ENCODE measurements around the gene BCL7A.

Gene BCL7A

GRCh38 chr12:122078141-122079032, 56.7 kb downstream of the BCL7A start, which contains the start of gene MLXIP:
MLXIP (plus strand) TSS chr12:122078756; CDS start chr12:122078854, 98 bp downstream.
- Histone ChIP-seq H3K27ac (ENCODE audit: low read length) (peak within 1 kb of the TSS; percentile 75; the same call in 1 of the 2 replicates), H3K79me2 (ENCODE audit: low read length) (peaks cover 40% of the 10 kb centered on the region), H3K4me3 (ENCODE audit: low read length) (peak within 1 kb of the TSS; percentile 74), H3K36me3 (replicated peaks; ENCODE audit: insufficient read depth, low read length) (no peaks in the 10 kb centered on the region), H3K9me3 (replicated peaks; ENCODE audit: insufficient read depth, low read length) (no peaks in the 10 kb centered on the region), H3K9me2 (replicated peaks; ENCODE audit: insufficient read depth, low read length) (no peaks in the 10 kb centered on the region), H3K4me2 (ENCODE audit: low read depth, low read length) (peak within 1 kb of the TSS; percentile 87), H3K27me3 (replicated peaks; ENCODE audit: insufficient read depth, low read length) (no peaks in the 10 kb centered on the region), H3K9ac (ENCODE audit: low read length) (peak within 1 kb of the TSS; percentile 59), H4K20me1 (ENCODE audit: insufficient read depth, low read length) (no peaks in the 10 kb centered on the region), H2AFZ (ENCODE audit: low read length) (peak within 1 kb of the TSS; percentile 58), H3K4me1 (ENCODE audit: low read length) (peaks cover 8% of the 10 kb centered on the region), H3F3A (ENCODE audit: insufficient read depth, low read length) (peaks cover 32% of the 10 kb centered on the region)
- peak; percentile 87 for DNase-seq
- TF ChIP-seq, protein P1, sequence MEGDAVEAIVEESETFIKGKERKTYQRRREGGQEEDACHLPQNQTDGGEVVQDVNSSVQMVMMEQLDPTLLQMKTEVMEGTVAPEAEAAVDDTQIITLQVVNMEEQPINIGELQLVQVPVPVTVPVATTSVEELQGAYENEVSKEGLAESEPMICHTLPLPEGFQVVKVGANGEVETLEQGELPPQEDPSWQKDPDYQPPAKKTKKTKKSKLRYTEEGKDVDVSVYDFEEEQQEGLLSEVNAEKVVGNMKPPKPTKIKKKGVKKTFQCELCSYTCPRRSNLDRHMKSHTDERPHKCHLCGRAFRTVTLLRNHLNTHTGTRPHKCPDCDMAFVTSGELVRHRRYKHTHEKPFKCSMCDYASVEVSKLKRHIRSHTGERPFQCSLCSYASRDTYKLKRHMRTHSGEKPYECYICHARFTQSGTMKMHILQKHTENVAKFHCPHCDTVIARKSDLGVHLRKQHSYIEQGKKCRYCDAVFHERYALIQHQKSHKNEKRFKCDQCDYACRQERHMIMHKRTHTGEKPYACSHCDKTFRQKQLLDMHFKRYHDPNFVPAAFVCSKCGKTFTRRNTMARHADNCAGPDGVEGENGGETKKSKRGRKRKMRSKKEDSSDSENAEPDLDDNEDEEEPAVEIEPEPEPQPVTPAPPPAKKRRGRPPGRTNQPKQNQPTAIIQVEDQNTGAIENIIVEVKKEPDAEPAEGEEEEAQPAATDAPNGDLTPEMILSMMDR (IDR thresholded peaks at IDR 0.05; ENCODE audit: low read length), result no peak
- TF ChIP-seq EZH2 (optimal IDR thresholded peaks at IDR 0.05; ENCODE audit: low read depth, low read length) (no peak), EZH2phosphoT487 (IDR thresholded peaks at IDR 0.05; ENCODE audit: low read length) (no peak)

- Histone ChIP-seq H3K4me3 (ENCODE audit: low read length) (peak overlapping the region; percentile 74), H2AFZ (ENCODE audit: low read length) (no peak overlapping the region), H3K9me2 (replicated peaks; ENCODE audit: insufficient read depth, low read length) (no peaks in the 10 kb centered on the region), H4K20me1 (ENCODE audit: insufficient read depth, low read length) (no peaks in the 10 kb centered on the region), H3K9me3 (replicated peaks; ENCODE audit: insufficient read depth, low read length) (no peaks in the 10 kb centered on the region), H3K4me2 (ENCODE audit: low read depth, low read length) (peak overlapping the region; percentile 87), H3K27me3 (replicated peaks; ENCODE audit: insufficient read depth, low read length) (no peaks in the 10 kb centered on the region), H3K79me2 (ENCODE audit: low read length) (peaks cover 47% of the 10 kb centered on the region), H3F3A (ENCODE audit: insufficient read depth, low read length) (peaks cover 32% of the 10 kb centered on the region), H3K9ac (ENCODE audit: low read length) (peak overlapping the region; percentile 59), H3K27ac (ENCODE audit: low read length) (peak overlapping the region; percentile 75; the same call in 1 of the 2 replicates), H3K4me1 (ENCODE audit: low read length) (peaks cover 12% of the 10 kb centered on the region), H3K36me3 (replicated peaks; ENCODE audit: insufficient read depth, low read length) (no peaks in the 10 kb centered on the region)
- TF ChIP-seq EZH2phosphoT487 (IDR thresholded peaks at IDR 0.05; ENCODE audit: low read length) (no peak), EZH2 (optimal IDR thresholded peaks at IDR 0.05; ENCODE audit: low read depth, low read length) (no peak)
- TF ChIP-seq, protein P1 (IDR thresholded peaks at IDR 0.05; ENCODE audit: low read length), result no peak
- peak; percentile 6 for DNase-seq
Observed at GRCh38 chr12:122079033-122079531, 57.4 kb downstream of the BCL7A start.

- Histone ChIP-seq H3K9me3 (replicated peaks; ENCODE audit: insufficient read depth, low read length) (no peaks in the 10 kb centered on the region), H3K79me2 (ENCODE audit: low read length) (peaks cover 53% of the 10 kb centered on the region), H4K20me1 (ENCODE audit: insufficient read depth, low read length) (no peaks in the 10 kb centered on the region), H3K27ac (ENCODE audit: low read length) (peak overlapping the region; percentile 75; the same call in 1 of the 2 replicates), H3K36me3 (replicated peaks; ENCODE audit: insufficient read depth, low read length) (no peaks in the 10 kb centered on the region), H3K9me2 (replicated peaks; ENCODE audit: insufficient read depth, low read length) (no peaks in the 10 kb centered on the region), H3K27me3 (replicated peaks; ENCODE audit: insufficient read depth, low read length) (no peaks in the 10 kb centered on the region), H3K9ac (ENCODE audit: low read length) (peak overlapping the region; percentile 59), H3F3A (ENCODE audit: insufficient read depth, low read length) (peaks cover 32% of the 10 kb centered on the region), H2AFZ (ENCODE audit: low read length) (no peak overlapping the region), H3K4me2 (ENCODE audit: low read depth, low read length) (peak overlapping the region; percentile 87), H3K4me3 (ENCODE audit: low read length) (peak overlapping the region; percentile 74), H3K4me1 (ENCODE audit: low read length) (peaks cover 12% of the 10 kb centered on the region)
- TF ChIP-seq EZH2phosphoT487 (IDR thresholded peaks at IDR 0.05; ENCODE audit: low read length), result no peak
- TF ChIP-seq EZH2 (optimal IDR thresholded peaks at IDR 0.05; ENCODE audit: low read depth, low read length), result no peak
- TF ChIP-seq, protein P1 (IDR thresholded peaks at IDR 0.05; ENCODE audit: low read length), result no peak
- DNase-seq, result no peak
Observed at GRCh38 chr12:122079532-122080081, 57.9 kb downstream of the BCL7A start.
